Mesothelial cell of epicardium (in vitro differentiated cells): ENCODE data around the gene LRRN4. TPM values are rescaled to one million over a fixed set of nuclear protein-coding genes. Genes with fewer than 3 reads are reported as not detected.

ENCODE experiments used
- DNase-seq, 2 experiments: peaks; one replicate each; pipeline ENCODE4 v3.0.0; 2021; ENCODE audit warnings: low spot score in 2 of 2; ENCODE audit not compliant: unreplicated experiment in 2 of 2
- H3K27ac Mint-ChIP-seq: 2 replicates; pipeline ENCODE4 v1.8.0; 2021; ENCODE audit warnings: mixed read lengths
- H3K27me3 Mint-ChIP-seq: 2 replicates; pipeline ENCODE4 v1.8.0; 2021; ENCODE audit warnings: low read depth, mixed read lengths
- H3K36me3 Mint-ChIP-seq: 2 replicates; pipeline ENCODE4 v1.8.0; 2021; ENCODE audit warnings: mixed read lengths
- H3K4me1 Mint-ChIP-seq: 2 replicates; pipeline ENCODE4 v1.8.0; 2021; ENCODE audit warnings: mixed read lengths
- H3K4me3 Mint-ChIP-seq: 2 replicates; pipeline ENCODE4 v1.8.0; 2021; ENCODE audit warnings: mild to moderate bottlenecking, moderate library complexity, mixed read lengths
- H3K9me3 Mint-ChIP-seq: 2 replicates; pipeline ENCODE4 v1.8.0; 2021; ENCODE audit warnings: mixed read lengths
- CTCF ChIP-seq: fragments of 200-600 bp; sonication (generic); IDR thresholded peaks from one replicate; pipeline ENCODE4 v1.5.0; 2021; ENCODE audit warnings: antibody characterized with exemption; ENCODE audit not compliant: unreplicated experiment
- total RNA-seq: library from RNA; stranded (reverse); gene quantifications from 3 replicates; pipeline ENCODE4 v1.2.1, GENCODE V29; 2021

Gene LRRN4
- total RNA-seq, 1 donor from 2014 or later: 78.8 TPM

- no peaks in the 10 kb centered on the region for H3K9me3 Mint-ChIP-seq
- H3K27me3 Mint-ChIP-seq: no peaks in the 10 kb centered on the region
- H3K4me3 Mint-ChIP-seq: no peak overlapping the region
- H3K36me3 Mint-ChIP-seq: peaks cover 27% of the 10 kb centered on the region
- no peak for TF ChIP-seq CTCF
- no peak for DNase-seq
- H3K4me1 Mint-ChIP-seq: no peaks in the 10 kb centered on the region
- H3K27ac Mint-ChIP-seq: no peak overlapping the region
Measured at GRCh38 chr20:6095409-6095808, 41.5 kb upstream of the LRRN4 start.

- no peak for TF ChIP-seq CTCF
- no peak for DNase-seq
- Mint-ChIP-seq H3K4me3 (no peak overlapping the region), H3K36me3 (peaks cover 27% of the 10 kb centered on the region), H3K9me3 (no peaks in the 10 kb centered on the region), H3K4me1 (no peaks in the 10 kb centered on the region), H3K27ac (no peak overlapping the region), H3K27me3 (no peaks in the 10 kb centered on the region)
Measured at GRCh38 chr20:6094565-6094964, 40.7 kb upstream of the LRRN4 start.

GRCh38 chr20:6094063-6094462 lies 40.2 kb upstream of the LRRN4 start:
- no peaks in the 10 kb centered on the region for H3K9me3 Mint-ChIP-seq
- no peaks in the 10 kb centered on the region for H3K27me3 Mint-ChIP-seq
- no peak overlapping the region for H3K4me3 Mint-ChIP-seq
- no peak overlapping the region for H3K27ac Mint-ChIP-seq
- TF ChIP-seq CTCF: no peak
- peaks cover 29% of the 10 kb centered on the region for H3K36me3 Mint-ChIP-seq
- no peaks in the 10 kb centered on the region for H3K4me1 Mint-ChIP-seq
- DNase-seq: no peak

- no peaks in the 10 kb centered on the region for H3K27me3 Mint-ChIP-seq
- H3K4me3 Mint-ChIP-seq: no peak overlapping the region
- TF ChIP-seq CTCF: no peak
- no peaks in the 10 kb centered on the region for H3K9me3 Mint-ChIP-seq
- H3K36me3 Mint-ChIP-seq: peaks cover 32% of the 10 kb centered on the region
- DNase-seq: no peak
- no peaks in the 10 kb centered on the region for H3K4me1 Mint-ChIP-seq
- H3K27ac Mint-ChIP-seq: no peak overlapping the region
Measured at GRCh38 chr20:6091661-6092060, 37.8 kb upstream of the LRRN4 start.

- Mint-ChIP-seq H3K27me3 (no peaks in the 10 kb centered on the region), H3K4me3 (no peak overlapping the region), H3K36me3 (peaks cover 52% of the 10 kb centered on the region), H3K9me3 (no peaks in the 10 kb centered on the region), H3K27ac (no peak overlapping the region), H3K4me1 (no peaks in the 10 kb centered on the region)
- TF ChIP-seq CTCF: no peak
- DNase-seq: no peak
Measured at GRCh38 chr20:6086868-6087267, 33.0 kb upstream of the LRRN4 start.

- peaks cover 52% of the 10 kb centered on the region for H3K36me3 Mint-ChIP-seq
- no peak overlapping the region for H3K4me3 Mint-ChIP-seq
- H3K27ac Mint-ChIP-seq: no peak overlapping the region
- no peaks in the 10 kb centered on the region for H3K27me3 Mint-ChIP-seq
- DNase-seq: no peak
- no peaks in the 10 kb centered on the region for H3K9me3 Mint-ChIP-seq
- H3K4me1 Mint-ChIP-seq: no peaks in the 10 kb centered on the region
- no peak for TF ChIP-seq CTCF
Measured at GRCh38 chr20:6083926-6084325, 30.1 kb upstream of the LRRN4 start.
